Measurements from ENCODE around the gene DDIAS. TPM values are rescaled to one million over a fixed set of nuclear protein-coding genes. Genes with fewer than 3 reads are reported as not detected.

Gene DDIAS
- total RNA-seq, 1 experiment from 2014 or later, result 12.4 TPM

GRCh38 chr11:82899957-82900276, 1.6 kb upstream of the DDIAS start:
- ChIA-PET POLR2A (ENCODE audit: unreplicated experiment) (interaction anchor here (0.6 to 1.0 kb wide), 5 partner anchors 33 to 386 kb away, joined by 3 to 14 read pairs (median 3); partner anchors contain the start of gene CCDC90B), CTCF (interaction anchor here (0.6 to 1.4 kb wide), 3 partner anchors 32 to 909 kb away, joined by 3 to 8 read pairs (median 4); no protein-coding TSS in a partner anchor)
- H3K27ac ChIP-seq, result no peak overlapping the region
- H3K4me3 ChIP-seq, result peak overlapping the region; percentile 88
- no peaks in the 10 kb centered on the region for H4K20me1 ChIP-seq (ENCODE audit: insufficient read depth)
- no peak for DNase-seq
- intact Hi-C loops (cut with micrococcal nuclease; ENCODE audit: unreplicated experiment), result loop anchor here (1.0 to 2.0 kb wide), 6 partner anchors 33 to 825 kb away; partner anchors contain the start of gene ANKRD42
- peak overlapping the region; percentile 87 for H3K4me2 ChIP-seq
- H3K9me2 ChIP-seq (ENCODE audit: insufficient read depth), result no peaks in the 10 kb centered on the region
- no peak for TF ChIP-seq EZH2 (IDR thresholded peaks at IDR 0.05; ENCODE audit: low read depth)
- no peak for TF ChIP-seq CTCF (conservative IDR thresholded peaks at IDR 0.05)
- BruUV-seq (replicated peaks), result no TSS peak
- peaks cover 17% of the 10 kb centered on the region for H3K4me1 ChIP-seq (replicated peaks; ENCODE audit: insufficient read depth)
- H3K36me3 ChIP-seq (ENCODE audit: low read depth), result no peaks in the 10 kb centered on the region
- no peaks in the 10 kb centered on the region for H3K9me3 ChIP-seq (ENCODE audit: insufficient read depth, low read depth)
- peaks cover 3% of the 10 kb centered on the region; the same call in 1 of the 2 replicates for H3F3A ChIP-seq (ENCODE audit: insufficient read depth, low read depth)
- peaks cover 38% of the 10 kb centered on the region for H3K79me2 ChIP-seq (ENCODE audit: low read depth)
- no peaks in the 10 kb centered on the region for H3K27me3 ChIP-seq (ENCODE audit: insufficient read depth, low read depth)
- peak overlapping the region; percentile 98 for H2AFZ ChIP-seq

DNA sequence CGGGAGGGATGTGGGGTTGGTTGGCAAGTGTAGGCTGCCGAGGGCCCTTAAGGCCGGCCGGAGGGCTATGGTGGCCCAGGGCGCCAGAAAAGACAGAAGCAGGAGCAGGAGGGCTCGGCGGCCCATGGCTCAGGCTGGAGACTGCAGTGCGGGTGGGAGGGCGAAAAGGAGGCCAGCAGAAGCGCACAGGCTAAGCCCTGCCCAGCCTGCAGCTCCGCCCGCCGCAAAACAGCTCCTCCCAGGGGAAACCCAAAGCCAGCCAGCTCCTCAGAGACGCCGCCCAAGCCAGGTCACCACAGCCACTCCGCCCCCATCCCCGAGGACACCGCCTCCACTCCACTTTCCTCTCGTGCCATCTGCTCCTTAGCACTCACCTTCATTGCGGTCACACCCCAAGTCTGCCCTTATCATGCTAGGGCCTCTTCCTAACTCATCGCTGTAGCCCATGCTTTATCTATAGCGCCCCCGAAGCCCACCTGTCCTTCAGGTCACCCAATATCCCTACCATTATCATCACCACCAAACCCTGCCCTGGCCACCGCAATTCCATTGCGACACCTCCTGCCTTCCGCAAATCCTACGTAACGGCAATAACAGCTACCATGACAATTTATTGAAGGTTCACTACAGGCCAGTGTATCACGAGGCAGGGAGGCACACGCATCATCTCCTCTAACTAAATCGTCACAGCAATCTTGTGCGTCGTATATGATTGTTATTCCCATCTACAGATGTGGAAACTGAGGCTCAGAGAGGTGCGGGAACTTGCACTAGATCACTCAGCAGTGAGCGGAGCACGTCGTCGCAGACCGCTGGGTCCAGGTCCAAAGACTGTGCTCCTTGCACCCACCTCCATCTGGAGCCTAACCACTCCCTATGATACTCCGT, 1.0 kb upstream of the DDIAS start, which contains the start of gene PRCP:
TSS of gene PRCP (minus strand) at position 154 of the 888 bp plus-strand sequence. CDS start at position 126, 28 bp downstream.
- Histone ChIP-seq H3K4me2 (peak within 1 kb of the TSS; percentile 87), H4K20me1 (ENCODE audit: insufficient read depth) (no peaks in the 10 kb centered on the region), H3K9me3 (ENCODE audit: insufficient read depth, low read depth) (no peaks in the 10 kb centered on the region), H3K4me3 (peak within 1 kb of the TSS; percentile 88), H3K27ac (peak within 1 kb of the TSS; percentile 31; the same call in 1 of the 2 replicates), H3F3A (ENCODE audit: insufficient read depth, low read depth) (peaks cover 4% of the 10 kb centered on the region; the same call in 1 of the 2 replicates), H2AFZ (peak within 1 kb of the TSS; percentile 98), H3K9me2 (ENCODE audit: insufficient read depth) (no peaks in the 10 kb centered on the region), H3K4me1 (replicated peaks; ENCODE audit: insufficient read depth) (peaks cover 17% of the 10 kb centered on the region), H3K36me3 (ENCODE audit: low read depth) (no peaks in the 10 kb centered on the region), H3K27me3 (ENCODE audit: insufficient read depth, low read depth) (no peaks in the 10 kb centered on the region), H3K79me2 (ENCODE audit: low read depth) (peaks cover 38% of the 10 kb centered on the region)
- intact Hi-C loops (cut with micrococcal nuclease; ENCODE audit: unreplicated experiment), result loop anchor here (1.0 to 2.0 kb wide), 7 partner anchors 34 to 824 kb away; partner anchors contain the start of genes ANKRD42 and PCF11
- peak; percentile 92 to 95 for DNase-seq
- BruUV-seq (replicated peaks), result no TSS peak
- TF ChIP-seq CTCF (conservative IDR thresholded peaks at IDR 0.05), result no peak
- no peak for TF ChIP-seq EZH2 (IDR thresholded peaks at IDR 0.05; ENCODE audit: low read depth)
- ChIA-PET CTCF (interaction anchor here (0.6 to 1.4 kb wide), 2 partner anchors 33 to 908 kb away, joined by 3 to 8 read pairs; no protein-coding TSS in a partner anchor), POLR2A (ENCODE audit: unreplicated experiment) (interaction anchor here (0.5 to 1.2 kb wide), 10 partner anchors 33 to 694 kb away, joined by 3 to 14 read pairs (median 4); partner anchors contain the start of genes CCDC90B and PCF11)

GRCh38 chr11:82901922-82902485, 468 bp downstream of the DDIAS start:
- Histone ChIP-seq H3K4me1 (replicated peaks; ENCODE audit: insufficient read depth) (peaks cover 17% of the 10 kb centered on the region), H2AFZ (peak overlapping the region; percentile 89), H3K79me2 (ENCODE audit: low read depth) (peaks cover 45% of the 10 kb centered on the region), H3K27me3 (ENCODE audit: insufficient read depth, low read depth) (no peaks in the 10 kb centered on the region), H3K9me2 (ENCODE audit: insufficient read depth) (no peaks in the 10 kb centered on the region), H3K9me3 (ENCODE audit: insufficient read depth, low read depth) (no peaks in the 10 kb centered on the region), H3K27ac (no peak overlapping the region), H4K20me1 (ENCODE audit: insufficient read depth) (no peaks in the 10 kb centered on the region), H3F3A (ENCODE audit: insufficient read depth, low read depth) (peaks cover 9% of the 10 kb centered on the region; the same call in 1 of the 2 replicates), H3K4me3 (peak overlapping the region; percentile 88), H3K4me2 (peak overlapping the region; percentile 87), H3K36me3 (ENCODE audit: low read depth) (no peaks in the 10 kb centered on the region)
- TF ChIP-seq CTCF (conservative IDR thresholded peaks at IDR 0.05), result no peak
- TF ChIP-seq EZH2 (IDR thresholded peaks at IDR 0.05; ENCODE audit: low read depth), result no peak
- BruUV-seq (replicated peaks), result no TSS peak
- DNase-seq, result peak in 1 of 2 experiments; percentile 33
- intact Hi-C loops (cut with micrococcal nuclease; ENCODE audit: unreplicated experiment), result loop anchor here (1.0 to 2.0 kb wide), 6 partner anchors 35 to 823 kb away; partner anchors contain the start of genes ANKRD42 and PCF11
- ChIA-PET POLR2A (ENCODE audit: unreplicated experiment) (interaction anchor here (0.7 to 1.2 kb wide), 4 partner anchors 35 to 384 kb away, joined by 4 to 22 read pairs (median 6); partner anchors contain the start of genes CCDC90B and PCF11), CTCF (interaction anchor here (0.7 to 1.2 kb wide), 3 partner anchors 347 to 384 kb away, joined by 3 to 6 read pairs (median 5); partner anchors contain the start of gene CCDC90B)

Data from PC-9 (cell line).